HL-60 (cell line): ENCODE data around the gene PLA2G6.

Experiments used
- DNase-seq, 2 experiments: peaks; one replicate each; pipeline ENCODE4 v3.0.0-alpha.2; 2010 to 2020; ENCODE audit warnings: low read depth in 1 of 2, low spot score in 1 of 2
- H3K27ac ChIP-seq: fragments of 250-450 bp; sonication (Bioruptor Pico); replicated peaks from 2 replicates; pipeline ENCODE4 v1.5.1; 2020; ENCODE audit warnings: mild to moderate bottlenecking, moderate library complexity
- H3K27me3 ChIP-seq: fragments of 250-450 bp; sonication (Bioruptor Pico); 2 replicates; pipeline ENCODE4 v1.5.1; 2021; ENCODE audit warnings: mild to moderate bottlenecking, moderate library complexity; ENCODE audit not compliant: insufficient read depth, poor library complexity, severe bottlenecking
- H3K4me3 ChIP-seq: replicated peaks from 2 replicates; pipeline ENCODE4 v1.5.1; 2011; ENCODE audit warnings: mild to moderate bottlenecking, control low read depth, low read length; ENCODE audit not compliant: insufficient read depth
- GABPA ChIP-seq: IDR thresholded peaks from 2 replicates; pipeline ENCODE4 v1.6.1; 2012; ENCODE audit warnings: low read depth
- POLR2AphosphoS5 ChIP-seq: IDR thresholded peaks from 2 replicates; pipeline ENCODE4 v1.6.1; 2012; ENCODE audit warnings: low read depth
- SPI1 ChIP-seq: IDR thresholded peaks from 2 replicates; pipeline ENCODE4 v1.6.1; 2012; ENCODE audit warnings: low read depth, mild to moderate bottlenecking, borderline replicate concordance
- TF ChIP-seq, protein P1 (sequence below): IDR thresholded peaks from 2 replicates; pipeline ENCODE4 v1.6.1; 2012; ENCODE audit warnings: low read depth; ENCODE audit not compliant: insufficient replicate concordance
- TF ChIP-seq, protein P2 (sequence below): IDR thresholded peaks from one replicate; pipeline ENCODE4 v1.5.1; 2011; ENCODE audit warnings: low read length, control low read depth, inconsistent platforms; ENCODE audit not compliant: insufficient read depth

PLA2G6 gene

DNA sequence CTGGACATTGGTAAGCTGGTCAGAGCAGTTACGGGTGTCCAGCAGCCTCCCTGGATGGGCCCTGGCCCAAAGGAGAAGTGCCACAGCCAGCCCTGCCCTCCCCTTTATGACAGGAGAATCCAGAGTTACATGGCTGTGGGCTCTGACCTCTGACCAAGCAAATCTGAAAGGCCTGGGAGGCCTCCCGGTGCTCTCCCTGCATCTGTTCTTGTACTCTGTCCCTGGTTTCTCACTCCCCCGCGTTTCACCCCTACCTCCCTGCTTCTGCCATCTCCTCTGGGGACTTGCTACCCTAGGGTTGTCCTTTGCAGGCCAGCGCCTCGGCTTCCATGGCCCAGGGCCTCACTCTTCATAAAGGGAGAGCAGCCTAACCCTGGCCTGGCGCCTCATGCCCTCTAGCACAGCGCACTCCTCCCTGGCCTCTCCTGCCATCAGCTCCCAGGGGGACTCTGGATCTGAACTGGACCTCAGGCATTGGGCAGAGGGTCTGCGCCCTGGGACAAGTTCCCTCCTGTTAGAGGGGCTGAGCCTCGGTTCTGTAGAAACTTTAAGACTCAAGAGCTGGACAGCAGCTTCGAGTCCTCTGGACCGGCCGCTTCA, 113.8 kb downstream of the PLA2G6 start:
- TF ChIP-seq POLR2AphosphoS5 (no peak), GABPA (no peak)
- H3K4me3 ChIP-seq, result no peak overlapping the region
- no peak for DNase-seq

DNA sequence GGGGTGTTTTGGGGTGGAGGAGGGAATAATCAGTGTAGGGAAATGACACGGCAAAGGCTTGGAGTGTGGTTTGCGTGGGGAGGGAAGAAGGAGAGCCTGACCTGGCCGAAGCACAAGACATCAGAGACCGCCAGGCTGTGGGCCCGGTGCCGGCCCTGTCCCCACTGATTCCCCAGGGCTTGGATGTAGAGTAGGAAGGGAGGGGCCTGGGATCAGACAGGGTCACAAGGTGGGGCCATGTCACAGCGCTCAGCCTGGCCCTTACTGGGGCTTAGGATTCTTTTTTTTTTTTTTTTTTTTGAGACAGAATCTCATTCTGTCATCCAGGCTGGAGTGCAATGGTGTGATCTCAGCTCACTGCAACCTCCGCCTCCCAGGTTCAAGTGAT, 114.6 kb downstream of the PLA2G6 start:
- no peak for DNase-seq
- Histone ChIP-seq H3K27me3 (no peaks in the 10 kb centered on the region), H3K4me3 (no peak overlapping the region), H3K27ac (no peak overlapping the region)
- no peak for TF ChIP-seq SPI1
- TF ChIP-seq, protein P1, sequence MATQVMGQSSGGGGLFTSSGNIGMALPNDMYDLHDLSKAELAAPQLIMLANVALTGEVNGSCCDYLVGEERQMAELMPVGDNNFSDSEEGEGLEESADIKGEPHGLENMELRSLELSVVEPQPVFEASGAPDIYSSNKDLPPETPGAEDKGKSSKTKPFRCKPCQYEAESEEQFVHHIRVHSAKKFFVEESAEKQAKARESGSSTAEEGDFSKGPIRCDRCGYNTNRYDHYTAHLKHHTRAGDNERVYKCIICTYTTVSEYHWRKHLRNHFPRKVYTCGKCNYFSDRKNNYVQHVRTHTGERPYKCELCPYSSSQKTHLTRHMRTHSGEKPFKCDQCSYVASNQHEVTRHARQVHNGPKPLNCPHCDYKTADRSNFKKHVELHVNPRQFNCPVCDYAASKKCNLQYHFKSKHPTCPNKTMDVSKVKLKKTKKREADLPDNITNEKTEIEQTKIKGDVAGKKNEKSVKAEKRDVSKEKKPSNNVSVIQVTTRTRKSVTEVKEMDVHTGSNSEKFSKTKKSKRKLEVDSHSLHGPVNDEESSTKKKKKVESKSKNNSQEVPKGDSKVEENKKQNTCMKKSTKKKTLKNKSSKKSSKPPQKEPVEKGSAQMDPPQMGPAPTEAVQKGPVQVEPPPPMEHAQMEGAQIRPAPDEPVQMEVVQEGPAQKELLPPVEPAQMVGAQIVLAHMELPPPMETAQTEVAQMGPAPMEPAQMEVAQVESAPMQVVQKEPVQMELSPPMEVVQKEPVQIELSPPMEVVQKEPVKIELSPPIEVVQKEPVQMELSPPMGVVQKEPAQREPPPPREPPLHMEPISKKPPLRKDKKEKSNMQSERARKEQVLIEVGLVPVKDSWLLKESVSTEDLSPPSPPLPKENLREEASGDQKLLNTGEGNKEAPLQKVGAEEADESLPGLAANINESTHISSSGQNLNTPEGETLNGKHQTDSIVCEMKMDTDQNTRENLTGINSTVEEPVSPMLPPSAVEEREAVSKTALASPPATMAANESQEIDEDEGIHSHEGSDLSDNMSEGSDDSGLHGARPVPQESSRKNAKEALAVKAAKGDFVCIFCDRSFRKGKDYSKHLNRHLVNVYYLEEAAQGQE, result no peak
- TF ChIP-seq GABPA, result no peak
- TF ChIP-seq, protein P2, sequence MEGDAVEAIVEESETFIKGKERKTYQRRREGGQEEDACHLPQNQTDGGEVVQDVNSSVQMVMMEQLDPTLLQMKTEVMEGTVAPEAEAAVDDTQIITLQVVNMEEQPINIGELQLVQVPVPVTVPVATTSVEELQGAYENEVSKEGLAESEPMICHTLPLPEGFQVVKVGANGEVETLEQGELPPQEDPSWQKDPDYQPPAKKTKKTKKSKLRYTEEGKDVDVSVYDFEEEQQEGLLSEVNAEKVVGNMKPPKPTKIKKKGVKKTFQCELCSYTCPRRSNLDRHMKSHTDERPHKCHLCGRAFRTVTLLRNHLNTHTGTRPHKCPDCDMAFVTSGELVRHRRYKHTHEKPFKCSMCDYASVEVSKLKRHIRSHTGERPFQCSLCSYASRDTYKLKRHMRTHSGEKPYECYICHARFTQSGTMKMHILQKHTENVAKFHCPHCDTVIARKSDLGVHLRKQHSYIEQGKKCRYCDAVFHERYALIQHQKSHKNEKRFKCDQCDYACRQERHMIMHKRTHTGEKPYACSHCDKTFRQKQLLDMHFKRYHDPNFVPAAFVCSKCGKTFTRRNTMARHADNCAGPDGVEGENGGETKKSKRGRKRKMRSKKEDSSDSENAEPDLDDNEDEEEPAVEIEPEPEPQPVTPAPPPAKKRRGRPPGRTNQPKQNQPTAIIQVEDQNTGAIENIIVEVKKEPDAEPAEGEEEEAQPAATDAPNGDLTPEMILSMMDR, result no peak
- TF ChIP-seq POLR2AphosphoS5, result no peak

More for the DNA sequence above, 113.8 kb downstream of the PLA2G6 start:
- H3K27me3 ChIP-seq, result no peaks in the 10 kb centered on the region
- no peak overlapping the region for H3K27ac ChIP-seq

DNA sequence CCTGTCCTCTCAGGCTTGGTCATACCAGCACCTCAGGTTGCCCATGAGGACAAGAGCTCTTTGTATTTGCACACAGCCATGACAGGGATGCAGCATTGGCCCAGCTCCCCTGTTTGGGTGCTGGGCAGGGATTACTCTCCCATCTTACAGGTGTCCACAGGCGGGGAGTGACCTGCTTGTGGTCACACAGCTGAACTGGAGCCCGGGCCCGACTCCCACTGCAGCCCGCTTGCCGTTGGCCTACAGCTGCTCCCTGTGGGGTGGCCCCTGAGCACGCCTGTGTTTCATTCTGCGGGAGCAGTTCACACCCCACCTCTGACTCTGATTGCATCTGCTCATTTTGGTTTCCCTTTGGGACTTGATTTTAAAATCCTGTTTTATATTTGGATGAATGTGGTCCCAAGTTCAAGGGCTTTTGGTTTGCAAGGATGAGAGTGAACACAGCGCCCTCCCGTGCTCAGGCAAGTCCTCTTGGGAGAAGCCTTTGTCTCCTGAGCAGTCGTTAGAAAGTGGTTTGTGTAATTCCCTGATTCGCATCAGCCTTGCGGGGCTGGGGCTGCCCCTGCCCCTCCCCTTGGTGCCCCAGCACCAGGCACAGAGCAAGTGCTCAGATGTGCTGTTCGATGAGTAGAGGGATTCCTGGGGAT, 115.1 kb downstream of the PLA2G6 start:
- no peak for DNase-seq
- Histone ChIP-seq H3K27me3 (no peaks in the 10 kb centered on the region), H3K27ac (no peak overlapping the region), H3K4me3 (no peak overlapping the region)
- TF ChIP-seq, protein P1, result no peak
- TF ChIP-seq, protein P2, result no peak
- TF ChIP-seq GABPA (no peak), SPI1 (no peak), POLR2AphosphoS5 (no peak)

DNA sequence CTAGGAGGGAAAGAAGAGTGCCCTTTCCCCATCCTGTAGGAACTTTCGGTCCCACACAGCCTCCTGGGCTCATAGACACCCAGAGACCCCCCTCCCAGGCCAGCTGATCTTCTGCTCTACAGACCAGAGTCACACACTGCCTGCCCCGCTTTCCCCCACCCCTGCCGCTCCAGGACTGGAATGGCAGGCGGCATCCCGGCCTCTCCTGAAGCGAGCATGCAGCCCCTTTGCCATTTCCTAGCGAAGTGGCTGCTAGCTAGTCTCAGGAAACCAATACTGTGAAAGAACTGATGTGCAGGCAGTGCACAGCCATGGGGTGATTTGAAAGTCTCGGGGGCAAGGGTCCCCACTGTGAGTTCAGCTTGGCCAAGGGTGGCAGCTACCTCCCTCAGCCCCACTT, 116.1 kb downstream of the PLA2G6 start:
- H3K4me3 ChIP-seq, result no peak overlapping the region
- H3K27me3 ChIP-seq, result no peaks in the 10 kb centered on the region
- TF ChIP-seq, protein P1, result no peak
- no peak for TF ChIP-seq POLR2AphosphoS5
- no peak for TF ChIP-seq SPI1
- TF ChIP-seq, protein P2, result no peak
- no peak for TF ChIP-seq GABPA
- H3K27ac ChIP-seq, result no peak overlapping the region
- no peak for DNase-seq
